GM19468 (cell line): Measurements from ENCODE around the gene PRR5.
A peak's percentile ranks its signal among the peaks of the same experiment; 100 is the strongest.
"Not testable (repeated sequence)": the region's sequence is repeated elsewhere in the genome, so short reads cannot be mapped to it uniquely, and the experiment has no call there.

Experiments
- ATAC-seq: cut with Tn5 transposase; IDR thresholded peaks from one replicate; pipeline ENCODE4 v1.9.1; 2021; ENCODE audit warnings: mild to moderate bottlenecking, moderate library complexity, moderate number of reproducible peaks; ENCODE audit not compliant: unreplicated experiment; ENCODE audit errors: extremely low read depth

The PRR5 gene

GRCh38 chr22:44671742-44672141, 30.3 kb upstream of the PRR5 start:
- no peak for ATAC-seq

- no peak for ATAC-seq
Measured at GRCh38 chr22:44672632-44673031, 29.4 kb upstream of the PRR5 start.

GRCh38 chr22:44673406-44673805, 28.6 kb upstream of the PRR5 start:
- ATAC-seq: no peak

- not testable (repeated sequence) for ATAC-seq
Measured at GRCh38 chr22:44676066-44676440, 26.0 kb upstream of the PRR5 start.

- ATAC-seq: no peak
Measured at GRCh38 chr22:44676441-44677352, 25.3 kb upstream of the PRR5 start.

GRCh38 chr22:44677353-44677840, 24.6 kb upstream of the PRR5 start:
- ATAC-seq: no peak

- ATAC-seq: no peak
Measured at GRCh38 chr22:44677871-44678555, 24.0 kb upstream of the PRR5 start.

GRCh38 chr22:44678556-44679305, 23.3 kb upstream of the PRR5 start:
- ATAC-seq: no peak

GRCh38 chr22:44679306-44679647, 22.7 kb upstream of the PRR5 start:
- ATAC-seq: not testable (repeated sequence)

GRCh38 chr22:44680058-44680457, 21.9 kb upstream of the PRR5 start:
- no peak for ATAC-seq

GRCh38 chr22:44680481-44680894, 21.5 kb upstream of the PRR5 start:
- no peak for ATAC-seq

GRCh38 chr22:44682556-44683168, 19.3 kb upstream of the PRR5 start:
- no peak for ATAC-seq

GRCh38 chr22:44683237-44683636, 18.8 kb upstream of the PRR5 start:
- ATAC-seq: no peak

GRCh38 chr22:44683881-44684280, 18.1 kb upstream of the PRR5 start:
- ATAC-seq: no peak

- ATAC-seq: peak; percentile 14
Measured at GRCh38 chr22:44684506-44685383, 17.3 kb upstream of the PRR5 start.

GRCh38 chr22:44685384-44686056, 16.5 kb upstream of the PRR5 start:
- ATAC-seq: no peak

- ATAC-seq: no peak
Measured at GRCh38 chr22:44686873-44687600, 15.0 kb upstream of the PRR5 start.

GRCh38 chr22:44689173-44689572, 12.8 kb upstream of the PRR5 start:
- no peak for ATAC-seq
